ENCODE results near the gene HLTF. TPM values are rescaled to one million over a fixed set of nuclear protein-coding genes. Genes with fewer than 3 reads are reported as not detected.
A peak's percentile ranks its signal among the peaks of the same experiment; 100 is the strongest.

The HLTF gene
- total and polyA plus RNA-seq, 2 of the 13 experiments (the other 11 are each of a cell fraction or from before 2014, with no cell fraction given): 12.0 to 22.9 TPM

DNA sequence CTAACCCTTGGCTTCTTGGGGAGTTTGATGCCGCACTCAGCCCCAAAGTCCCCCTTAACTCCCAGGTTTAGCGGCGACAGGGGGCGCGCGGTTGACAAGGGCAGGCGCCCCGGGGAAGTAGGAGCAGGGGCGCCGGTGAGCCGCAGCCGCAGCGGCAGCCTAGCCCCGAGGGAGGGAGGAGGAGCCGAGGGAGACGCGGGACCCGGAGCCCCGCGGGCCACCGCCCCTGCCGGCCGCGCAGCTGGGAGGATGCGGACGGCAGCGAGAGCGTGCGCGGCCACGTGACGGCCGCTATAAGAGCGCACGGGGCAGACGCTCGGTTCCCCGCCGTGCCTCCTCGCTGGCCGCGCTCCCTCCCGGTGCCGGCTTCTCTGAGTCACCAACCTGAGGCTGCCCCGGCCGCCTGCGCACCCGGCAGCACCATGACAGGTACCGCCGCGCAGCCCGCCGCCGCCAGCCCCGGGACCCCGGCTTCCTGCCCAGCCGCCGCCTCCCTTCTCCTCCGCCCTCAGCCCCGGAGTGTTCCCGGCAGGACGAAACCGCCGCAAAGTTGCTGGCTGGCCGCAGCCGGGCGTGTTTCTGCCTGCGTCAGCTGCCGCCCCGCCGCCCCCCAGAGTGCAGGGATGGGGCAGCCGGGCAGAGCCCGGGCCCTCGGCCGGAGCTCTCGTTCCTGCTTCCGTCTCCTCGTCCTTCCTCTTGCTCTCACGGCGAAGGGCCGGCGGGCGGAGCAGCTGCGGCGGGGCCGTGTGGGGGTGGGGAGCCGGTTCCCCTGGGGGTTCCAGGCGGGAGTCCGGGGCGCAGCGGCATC is 94.9 kb downstream of the HLTF start, which contains the start of gene GYG1 (continued):
- TF ChIP-seq, protein P1, sequence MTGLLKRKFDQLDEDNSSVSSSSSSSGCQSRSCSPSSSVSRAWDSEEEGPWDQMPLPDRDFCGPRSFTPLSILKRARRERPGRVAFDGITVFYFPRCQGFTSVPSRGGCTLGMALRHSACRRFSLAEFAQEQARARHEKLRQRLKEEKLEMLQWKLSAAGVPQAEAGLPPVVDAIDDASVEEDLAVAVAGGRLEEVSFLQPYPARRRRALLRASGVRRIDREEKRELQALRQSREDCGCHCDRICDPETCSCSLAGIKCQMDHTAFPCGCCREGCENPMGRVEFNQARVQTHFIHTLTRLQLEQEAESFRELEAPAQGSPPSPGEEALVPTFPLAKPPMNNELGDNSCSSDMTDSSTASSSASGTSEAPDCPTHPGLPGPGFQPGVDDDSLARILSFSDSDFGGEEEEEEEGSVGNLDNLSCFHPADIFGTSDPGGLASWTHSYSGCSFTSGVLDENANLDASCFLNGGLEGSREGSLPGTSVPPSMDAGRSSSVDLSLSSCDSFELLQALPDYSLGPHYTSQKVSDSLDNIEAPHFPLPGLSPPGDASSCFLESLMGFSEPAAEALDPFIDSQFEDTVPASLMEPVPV (CRISPR knock-in tag; IDR thresholded peaks at IDR 0.05): no peak
- TF ChIP-seq NFRKB (IDR thresholded peaks at IDR 0.05): no peak
- TF ChIP-seq TCF7 (IDR thresholded peaks at IDR 0.05; ENCODE audit: low read depth): no peak
- peak; percentile 89 for TF ChIP-seq ZSCAN31 (CRISPR knock-in tag; IDR thresholded peaks at IDR 0.05; ENCODE audit: low read depth)
- 0 out of 2 replicates have a peak, but pooled peaks have one; percentile 72 for TF ChIP-seq KDM2A (CRISPR knock-in tag; IDR thresholded peaks at IDR 0.05; ENCODE audit: borderline replicate concordance, low read depth)
- TF ChIP-seq, protein P2, sequence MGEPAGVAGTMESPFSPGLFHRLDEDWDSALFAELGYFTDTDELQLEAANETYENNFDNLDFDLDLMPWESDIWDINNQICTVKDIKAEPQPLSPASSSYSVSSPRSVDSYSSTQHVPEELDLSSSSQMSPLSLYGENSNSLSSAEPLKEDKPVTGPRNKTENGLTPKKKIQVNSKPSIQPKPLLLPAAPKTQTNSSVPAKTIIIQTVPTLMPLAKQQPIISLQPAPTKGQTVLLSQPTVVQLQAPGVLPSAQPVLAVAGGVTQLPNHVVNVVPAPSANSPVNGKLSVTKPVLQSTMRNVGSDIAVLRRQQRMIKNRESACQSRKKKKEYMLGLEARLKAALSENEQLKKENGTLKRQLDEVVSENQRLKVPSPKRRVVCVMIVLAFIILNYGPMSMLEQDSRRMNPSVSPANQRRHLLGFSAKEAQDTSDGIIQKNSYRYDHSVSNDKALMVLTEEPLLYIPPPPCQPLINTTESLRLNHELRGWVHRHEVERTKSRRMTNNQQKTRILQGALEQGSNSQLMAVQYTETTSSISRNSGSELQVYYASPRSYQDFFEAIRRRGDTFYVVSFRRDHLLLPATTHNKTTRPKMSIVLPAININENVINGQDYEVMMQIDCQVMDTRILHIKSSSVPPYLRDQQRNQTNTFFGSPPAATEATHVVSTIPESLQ (CRISPR knock-in tag; conservative IDR thresholded peaks at IDR 0.05): no peak
- no peak; the same call in 1 of the 2 replicates for TF ChIP-seq GATAD2A (CRISPR knock-in tag; IDR thresholded peaks at IDR 0.05)
- no peak for TF ChIP-seq HOXA9 (CRISPR knock-in tag; IDR thresholded peaks at IDR 0.05; ENCODE audit: borderline replicate concordance)
- TF ChIP-seq U2AF2 (IDR thresholded peaks at IDR 0.05; ENCODE audit: low read depth, low read length): no peak
- no peak for TF ChIP-seq ZFP37 (CRISPR knock-in tag; IDR thresholded peaks at IDR 0.05; ENCODE audit: borderline replicate concordance)
- TF ChIP-seq, protein P3, sequence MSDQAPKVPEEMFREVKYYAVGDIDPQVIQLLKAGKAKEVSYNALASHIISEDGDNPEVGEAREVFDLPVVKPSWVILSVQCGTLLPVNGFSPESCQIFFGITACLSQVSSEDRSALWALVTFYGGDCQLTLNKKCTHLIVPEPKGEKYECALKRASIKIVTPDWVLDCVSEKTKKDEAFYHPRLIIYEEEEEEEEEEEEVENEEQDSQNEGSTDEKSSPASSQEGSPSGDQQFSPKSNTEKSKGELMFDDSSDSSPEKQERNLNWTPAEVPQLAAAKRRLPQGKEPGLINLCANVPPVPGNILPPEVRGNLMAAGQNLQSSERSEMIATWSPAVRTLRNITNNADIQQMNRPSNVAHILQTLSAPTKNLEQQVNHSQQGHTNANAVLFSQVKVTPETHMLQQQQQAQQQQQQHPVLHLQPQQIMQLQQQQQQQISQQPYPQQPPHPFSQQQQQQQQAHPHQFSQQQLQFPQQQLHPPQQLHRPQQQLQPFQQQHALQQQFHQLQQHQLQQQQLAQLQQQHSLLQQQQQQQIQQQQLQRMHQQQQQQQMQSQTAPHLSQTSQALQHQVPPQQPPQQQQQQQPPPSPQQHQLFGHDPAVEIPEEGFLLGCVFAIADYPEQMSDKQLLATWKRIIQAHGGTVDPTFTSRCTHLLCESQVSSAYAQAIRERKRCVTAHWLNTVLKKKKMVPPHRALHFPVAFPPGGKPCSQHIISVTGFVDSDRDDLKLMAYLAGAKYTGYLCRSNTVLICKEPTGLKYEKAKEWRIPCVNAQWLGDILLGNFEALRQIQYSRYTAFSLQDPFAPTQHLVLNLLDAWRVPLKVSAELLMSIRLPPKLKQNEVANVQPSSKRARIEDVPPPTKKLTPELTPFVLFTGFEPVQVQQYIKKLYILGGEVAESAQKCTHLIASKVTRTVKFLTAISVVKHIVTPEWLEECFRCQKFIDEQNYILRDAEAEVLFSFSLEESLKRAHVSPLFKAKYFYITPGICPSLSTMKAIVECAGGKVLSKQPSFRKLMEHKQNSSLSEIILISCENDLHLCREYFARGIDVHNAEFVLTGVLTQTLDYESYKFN (CRISPR knock-in tag; conservative IDR thresholded peaks at IDR 0.05): 0 out of 2 replicates have a peak, but pooled peaks have one; percentile 8
- TF ChIP-seq JDP2 (CRISPR knock-in tag; IDR thresholded peaks at IDR 0.05; ENCODE audit: borderline replicate concordance): no peak
- no peak for TF ChIP-seq ZNF7 (CRISPR knock-in tag; IDR thresholded peaks at IDR 0.05)
- TF ChIP-seq NPAS2 (CRISPR knock-in tag; IDR thresholded peaks at IDR 0.05; ENCODE audit: borderline replicate concordance): 0 out of 2 replicates have a peak, but pooled peaks have one; percentile 91
- no peak for TF ChIP-seq ZNF317 (CRISPR knock-in tag; IDR thresholded peaks at IDR 0.05)
- TF ChIP-seq, protein P4, sequence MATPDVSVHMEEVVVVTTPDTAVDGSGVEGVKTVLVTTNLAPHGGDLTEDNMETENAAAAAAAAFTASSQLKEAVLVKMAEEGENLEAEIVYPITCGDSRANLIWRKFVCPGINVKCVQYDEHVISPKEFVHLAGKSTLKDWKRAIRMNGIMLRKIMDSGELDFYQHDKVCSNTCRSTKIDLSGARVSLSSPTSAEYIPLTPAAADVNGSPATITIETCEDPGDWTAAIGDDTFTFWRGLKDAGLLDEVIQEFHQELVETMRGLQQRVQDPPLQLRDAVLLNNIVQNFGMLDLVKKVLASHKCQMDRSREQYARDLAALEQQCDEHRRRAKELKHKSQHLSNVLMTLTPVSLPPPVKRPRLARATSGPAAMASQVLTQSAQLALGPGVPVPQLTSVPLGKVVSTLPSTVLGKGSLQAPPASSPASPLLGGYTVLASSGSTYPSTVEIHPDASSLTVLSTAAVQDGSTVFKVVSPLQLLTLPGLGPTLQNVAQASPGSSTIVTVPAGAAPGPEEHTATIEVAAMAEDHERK (CRISPR knock-in tag; IDR thresholded peaks at IDR 0.05; ENCODE audit: low read depth): peak; percentile 50
- no peak for TF ChIP-seq ZNF556 (CRISPR knock-in tag; IDR thresholded peaks at IDR 0.05; ENCODE audit: borderline replicate concordance)
- TF ChIP-seq, protein P5, sequence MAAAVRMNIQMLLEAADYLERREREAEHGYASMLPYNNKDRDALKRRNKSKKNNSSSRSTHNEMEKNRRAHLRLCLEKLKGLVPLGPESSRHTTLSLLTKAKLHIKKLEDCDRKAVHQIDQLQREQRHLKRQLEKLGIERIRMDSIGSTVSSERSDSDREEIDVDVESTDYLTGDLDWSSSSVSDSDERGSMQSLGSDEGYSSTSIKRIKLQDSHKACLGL (CRISPR knock-in tag; IDR thresholded peaks at IDR 0.05): peak; percentile 69
- no peak for TF ChIP-seq GATA4 (IDR thresholded peaks at IDR 0.05; ENCODE audit: borderline replicate concordance, low read depth)
- TF ChIP-seq NFYC (CRISPR knock-in tag; IDR thresholded peaks at IDR 0.05): no peak
